ENCODE results near the gene PLCB4.

- TF ChIP-seq, protein P1, sequence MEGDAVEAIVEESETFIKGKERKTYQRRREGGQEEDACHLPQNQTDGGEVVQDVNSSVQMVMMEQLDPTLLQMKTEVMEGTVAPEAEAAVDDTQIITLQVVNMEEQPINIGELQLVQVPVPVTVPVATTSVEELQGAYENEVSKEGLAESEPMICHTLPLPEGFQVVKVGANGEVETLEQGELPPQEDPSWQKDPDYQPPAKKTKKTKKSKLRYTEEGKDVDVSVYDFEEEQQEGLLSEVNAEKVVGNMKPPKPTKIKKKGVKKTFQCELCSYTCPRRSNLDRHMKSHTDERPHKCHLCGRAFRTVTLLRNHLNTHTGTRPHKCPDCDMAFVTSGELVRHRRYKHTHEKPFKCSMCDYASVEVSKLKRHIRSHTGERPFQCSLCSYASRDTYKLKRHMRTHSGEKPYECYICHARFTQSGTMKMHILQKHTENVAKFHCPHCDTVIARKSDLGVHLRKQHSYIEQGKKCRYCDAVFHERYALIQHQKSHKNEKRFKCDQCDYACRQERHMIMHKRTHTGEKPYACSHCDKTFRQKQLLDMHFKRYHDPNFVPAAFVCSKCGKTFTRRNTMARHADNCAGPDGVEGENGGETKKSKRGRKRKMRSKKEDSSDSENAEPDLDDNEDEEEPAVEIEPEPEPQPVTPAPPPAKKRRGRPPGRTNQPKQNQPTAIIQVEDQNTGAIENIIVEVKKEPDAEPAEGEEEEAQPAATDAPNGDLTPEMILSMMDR (IDR thresholded peaks at IDR 0.05) = no peak
- no peak for TF ChIP-seq FOSL2 (IDR thresholded peaks at IDR 0.05; ENCODE audit: borderline replicate concordance, low read depth)
- no peak for TF ChIP-seq SIN3A (IDR thresholded peaks at IDR 0.05; ENCODE audit: borderline replicate concordance, low read depth, low read length)
Observed at GRCh38 chr20:9043364-9043763, 25.5 kb upstream of the PLCB4 start.

Measured in SK-N-SH (cell line).